HG03565 (cell line): ENCODE results near the gene ASPSCR1.

ENCODE experiments used
- ATAC-seq: cut with Tn5 transposase; IDR thresholded peaks from one replicate; pipeline ENCODE4 v1.9.1; 2021; ENCODE audit warnings: mild to moderate bottlenecking, moderate library complexity; ENCODE audit not compliant: unreplicated experiment

ASPSCR1 gene

DNA sequence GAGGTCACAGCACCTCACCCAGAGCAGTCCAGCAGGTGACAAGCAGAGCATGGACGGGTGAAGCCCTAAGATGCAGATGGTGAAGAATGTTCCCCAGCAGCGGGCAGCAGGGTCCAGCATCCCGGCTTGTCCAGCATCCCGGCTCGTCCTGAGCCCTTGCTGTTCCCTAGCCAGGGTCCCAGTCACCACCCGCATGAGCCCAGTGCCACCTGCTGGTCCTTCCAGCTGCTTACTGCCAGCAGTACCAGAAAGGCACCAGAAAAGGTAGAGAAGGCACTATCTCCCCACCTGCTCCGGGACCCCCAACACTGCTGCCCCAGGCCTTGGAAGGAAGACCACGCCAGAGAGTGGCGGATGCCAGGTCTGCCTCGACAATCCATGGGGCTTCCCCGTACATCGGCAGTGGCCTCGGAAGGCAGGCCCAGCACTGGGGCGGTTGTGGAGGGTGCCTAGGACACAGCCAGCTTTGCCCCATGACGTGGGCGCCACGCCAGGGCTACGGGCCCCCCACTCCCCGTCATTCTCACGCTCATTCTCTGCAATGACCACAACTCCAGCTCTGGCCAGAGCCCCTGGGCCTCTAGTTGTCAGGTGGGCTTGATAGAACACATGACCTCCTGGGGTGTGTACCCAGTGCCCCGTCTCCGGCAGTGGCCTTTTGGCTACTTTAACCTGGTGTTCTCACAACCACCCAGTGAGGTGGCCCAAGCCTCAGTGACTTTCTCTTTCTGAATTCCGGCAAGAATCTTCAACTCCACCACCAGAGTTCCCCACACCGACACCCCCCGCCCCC is 43.9 kb downstream of the ASPSCR1 start:
- ATAC-seq = no peak

- ATAC-seq = no peak
Measured at GRCh38 chr17:82021900-82022309, 44.5 kb downstream of the ASPSCR1 start.

DNA sequence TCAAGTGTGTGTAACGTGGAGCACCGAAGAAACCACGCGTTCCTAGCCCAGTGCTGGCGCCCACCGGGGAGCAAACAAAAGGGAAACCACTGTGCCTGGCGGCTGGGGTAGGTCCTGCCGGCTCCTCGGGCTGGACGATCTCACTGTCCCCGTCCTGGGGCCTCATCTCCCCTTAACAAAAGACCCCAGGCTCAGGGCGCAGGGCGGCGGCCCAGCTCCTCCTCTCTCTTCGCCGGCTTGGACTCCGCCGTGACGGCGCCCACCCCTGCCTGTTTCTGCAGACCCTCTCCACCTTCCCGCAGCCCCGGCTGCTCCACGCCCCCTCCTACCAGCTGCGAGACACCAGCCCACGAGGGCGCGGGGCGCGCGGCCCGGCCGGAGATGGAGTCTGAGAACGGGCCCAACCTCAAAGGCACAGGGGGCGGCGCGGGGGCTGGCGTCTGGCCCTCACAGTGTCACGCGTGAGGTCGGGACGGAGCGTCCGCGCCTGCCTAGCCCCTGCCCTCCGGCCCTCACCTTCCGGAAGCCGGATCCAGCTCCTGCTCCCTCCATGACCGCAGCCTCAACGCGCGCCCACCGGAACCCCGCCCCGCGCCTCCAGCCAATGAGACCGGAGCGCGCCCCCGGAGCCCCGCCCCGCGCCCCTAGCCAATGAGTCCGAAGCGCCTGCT is 45.0 kb downstream of the ASPSCR1 start, which contains the start of gene CENPX:
Gene CENPX (minus strand): TSS at position 569 of the 671 bp plus-strand sequence. CDS start 17 bp downstream, at position 552.
- peak; percentile 9 for ATAC-seq

- peak; percentile 71 for ATAC-seq
Measured at GRCh38 chr17:82022981-82023446, 45.6 kb downstream of the ASPSCR1 start, which contains the start of gene LRRC45. TSS of gene LRRC45 (plus strand) at chr17:82023305. CDS start at chr17:82023644, 339 bp downstream.

GRCh38 chr17:82023447-82024241 is 46.2 kb downstream of the ASPSCR1 start:
- peak; percentile 7 for ATAC-seq

GRCh38 chr17:82024859-82025258 is 47.4 kb downstream of the ASPSCR1 start:
- ATAC-seq = no peak

GRCh38 chr17:82025401-82026107 is 48.1 kb downstream of the ASPSCR1 start:
- no peak for ATAC-seq

DNA sequence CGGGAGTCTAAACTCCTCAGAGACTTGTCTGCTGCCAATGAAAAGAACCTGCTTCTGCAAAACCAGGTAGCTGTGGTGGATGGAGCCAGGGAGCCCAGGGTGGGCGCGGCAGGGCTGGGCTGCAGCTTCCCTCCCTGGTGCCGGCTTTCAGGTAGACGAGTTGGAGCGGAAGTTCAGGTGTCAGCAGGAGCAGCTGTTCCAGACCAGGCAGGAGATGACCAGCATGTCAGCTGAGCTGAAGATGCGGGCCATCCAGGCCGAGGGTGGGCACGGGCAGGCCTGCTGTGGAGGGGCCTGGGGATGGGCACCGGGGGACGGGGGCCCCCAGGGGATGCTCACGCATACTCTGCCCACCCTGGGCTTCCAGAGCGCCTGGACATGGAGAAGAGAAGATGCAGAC is 50.8 kb downstream of the ASPSCR1 start:
- no peak for ATAC-seq

DNA sequence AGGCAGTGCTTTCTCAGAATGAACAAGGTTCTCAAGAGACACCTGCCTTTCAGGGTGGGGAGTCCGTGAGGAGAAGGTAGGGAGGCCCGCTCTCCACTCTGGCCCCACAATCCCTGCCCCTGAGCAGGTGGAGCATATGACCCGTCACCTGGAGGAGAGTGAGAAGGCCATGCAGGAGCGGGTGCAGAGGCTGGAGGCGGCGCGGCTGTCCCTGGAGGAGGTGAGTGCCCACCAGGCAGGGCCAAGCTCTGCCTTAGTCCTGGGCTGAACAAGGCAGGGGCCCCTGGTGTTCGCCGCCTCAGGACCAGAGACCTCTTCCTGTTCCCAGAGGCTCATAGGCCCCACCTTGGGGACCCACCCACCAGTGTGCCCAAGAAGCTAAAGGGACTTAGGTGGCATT is 51.5 kb downstream of the ASPSCR1 start:
- no peak for ATAC-seq

DNA sequence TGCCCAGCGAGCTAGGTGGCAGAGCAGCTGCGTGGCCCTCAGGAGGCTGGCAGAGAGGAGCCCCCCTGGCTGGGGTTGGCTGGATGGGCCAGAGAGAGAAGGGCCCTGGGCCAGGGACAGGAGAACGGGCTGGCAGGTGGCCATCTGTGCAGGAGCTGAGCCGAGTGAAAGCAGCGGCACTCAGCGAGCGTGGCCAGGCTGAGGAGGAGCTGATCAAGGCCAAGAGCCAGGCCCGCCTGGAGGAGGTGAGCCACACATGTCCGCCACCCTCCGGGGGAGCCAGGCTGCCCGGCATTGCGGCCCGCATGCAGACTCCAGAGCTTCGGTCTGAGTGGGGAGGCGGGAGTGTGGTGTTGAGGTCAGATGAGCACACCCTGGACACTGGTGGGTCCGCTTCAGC is 52.0 kb downstream of the ASPSCR1 start:
- no peak for ATAC-seq

GRCh38 chr17:82029990-82030469 is 52.6 kb downstream of the ASPSCR1 start:
- no peak for ATAC-seq

- no peak for ATAC-seq
Measured at GRCh38 chr17:82030470-82031302, 53.3 kb downstream of the ASPSCR1 start.

- ATAC-seq = no peak
Measured at GRCh38 chr17:82031303-82031884, 54.0 kb downstream of the ASPSCR1 start, which contains the start of gene RAC3. TSS of gene RAC3 (plus strand) at chr17:82031678. CDS start at chr17:82031762, 84 bp downstream.

GRCh38 chr17:82031885-82032627 is 54.6 kb downstream of the ASPSCR1 start:
- ATAC-seq = no peak

DNA sequence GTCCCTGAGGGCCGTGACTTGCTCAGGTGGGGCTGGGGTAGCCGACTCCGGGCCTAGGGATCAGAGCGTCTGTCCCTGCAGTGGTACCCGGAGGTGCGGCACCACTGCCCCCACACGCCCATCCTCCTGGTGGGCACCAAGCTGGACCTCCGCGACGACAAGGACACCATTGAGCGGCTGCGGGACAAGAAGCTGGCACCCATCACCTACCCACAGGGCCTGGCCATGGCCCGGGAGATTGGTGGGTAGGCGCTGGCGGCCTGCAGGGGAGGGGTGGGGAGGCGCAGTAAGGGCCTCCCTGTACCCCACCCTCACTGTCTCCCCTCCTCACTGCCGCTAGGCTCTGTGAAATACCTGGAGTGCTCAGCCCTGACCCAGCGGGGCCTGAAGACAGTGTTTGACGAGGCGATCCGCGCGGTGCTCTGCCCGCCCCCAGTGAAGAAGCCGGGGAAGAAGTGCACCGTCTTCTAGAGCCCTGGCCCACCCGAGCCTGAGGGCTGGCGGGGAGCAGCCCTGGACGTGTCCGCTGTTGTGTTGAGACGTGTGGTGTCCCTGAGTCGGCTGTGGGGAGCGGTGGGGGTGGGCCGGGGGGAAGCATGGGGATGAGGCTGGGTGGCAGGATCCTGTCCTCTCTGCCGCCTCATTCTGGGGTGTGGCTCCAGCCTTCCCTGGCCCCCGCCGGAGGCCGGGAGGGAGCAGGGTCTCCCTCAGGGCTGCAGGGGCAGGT is 56.1 kb downstream of the ASPSCR1 start:
- no peak for ATAC-seq

- ATAC-seq = no peak
Measured at GRCh38 chr17:82034371-82035011, 57.1 kb downstream of the ASPSCR1 start.

GRCh38 chr17:82035488-82035887 is 58.1 kb downstream of the ASPSCR1 start:
- no peak for ATAC-seq
